Amygdala (tissue), 56 donors: ENCODE measurements around the gene PCDHGC3.

Experiments
- DNase-seq, 56 donors: peaks; one replicate each; lab custom pipeline; 2025; lab: John Stamatoyannopoulos, UW

Gene PCDHGC3

GRCh38 chr5:141484641-141485311 is 9.0 kb downstream of the PCDHGC3 start, which contains the start of gene PCDHGC4:
Gene PCDHGC4, plus strand, starts transcription at chr5:141485030. Its CDS starts 144 bp downstream, at chr5:141485174.
- DNase-seq, result peak in 20 of 56 donors; percentile 24 to 61 (median 52)

GRCh38 chr5:141485321-141486055 is 9.7 kb downstream of the PCDHGC3 start:
- DNase-seq, result no peak

GRCh38 chr5:141486091-141486490 is 10.3 kb downstream of the PCDHGC3 start:
- no peak for DNase-seq

- DNase-seq, result no peak
These were observed 11.4 kb downstream of the PCDHGC3 start for GRCh38 chr5:141487131-141487530.

GRCh38 chr5:141488591-141489561 is 13.1 kb downstream of the PCDHGC3 start, which contains the start of gene PCDHGC5:
Gene PCDHGC5, plus strand, starts transcription at chr5:141489081. Its CDS starts 160 bp downstream, at chr5:141489241.
- DNase-seq, result peak in 42 of 56 donors; percentile 35 to 86 (median 66)

- DNase-seq, result peak in 1 of 56 donors; percentile 14
These were observed 14.1 kb downstream of the PCDHGC3 start for GRCh38 chr5:141489841-141490240.

GRCh38 chr5:141490271-141490670 is 14.5 kb downstream of the PCDHGC3 start:
- DNase-seq, result no peak

- no peak for DNase-seq
These were observed 15.0 kb downstream of the PCDHGC3 start for GRCh38 chr5:141490771-141491170.

GRCh38 chr5:141491323-141492167 is 15.8 kb downstream of the PCDHGC3 start:
- no peak for DNase-seq

- DNase-seq, result peak in 7 of 56 donors; percentile 30 to 48 (median 40)
These were observed 16.6 kb downstream of the PCDHGC3 start for GRCh38 chr5:141492168-141492885.

GRCh38 chr5:141493500-141494422 is 18.0 kb downstream of the PCDHGC3 start:
- DNase-seq, result peak in 39 of 56 donors; percentile 19 to 78 (median 51)

- DNase-seq, result peak in 9 of 56 donors; percentile 23 to 45 (median 36)
These were observed 19.1 kb downstream of the PCDHGC3 start for GRCh38 chr5:141494761-141495452.

GRCh38 chr5:141495453-141495811 is 19.7 kb downstream of the PCDHGC3 start:
- no peak for DNase-seq

GRCh38 chr5:141496038-141496437 is 20.3 kb downstream of the PCDHGC3 start:
- peak in 1 of 56 donors; percentile 28 for DNase-seq

- no peak for DNase-seq
These were observed 26.0 kb downstream of the PCDHGC3 start for GRCh38 chr5:141501761-141502160.

- DNase-seq, result no peak
These were observed 27.9 kb downstream of the PCDHGC3 start for GRCh38 chr5:141503681-141504080.

- DNase-seq, result no peak
These were observed 28.4 kb downstream of the PCDHGC3 start for GRCh38 chr5:141504216-141504615.
